D721Med (cell line): ENCODE data around the gene MLST8.

ENCODE experiments used
- DNase-seq: peaks from one replicate; pipeline ENCODE4 v3.0.0; 2011; ENCODE audit warnings: low spot score; ENCODE audit not compliant: insufficient read length
- FAIRE-seq: peaks from 2 replicates; lab custom pipeline; 2011; peaks lifted over from hg19 to GRCh38; lab: Jason Lieb, UNC
- CTCF ChIP-seq: IDR thresholded peaks from 2 replicates; pipeline ENCODE4 v1.5.1; 2012; ENCODE audit warnings: mild to moderate bottlenecking, control low read depth; ENCODE audit not compliant: insufficient read depth; ENCODE audit errors: missing control alignments

The MLST8 gene

GRCh38 chr16:2179107-2179501, 26.1 kb upstream of the MLST8 start:
- TF ChIP-seq CTCF: no peak
- FAIRE-seq (no peak), DNase-seq (no peak)

- no peak for FAIRE-seq
- no peak for TF ChIP-seq CTCF
- no peak for DNase-seq
Observed at GRCh38 chr16:2179576-2179975, 25.7 kb upstream of the MLST8 start.

- no peak for TF ChIP-seq CTCF
- FAIRE-seq (no peak), DNase-seq (no peak)
Observed at GRCh38 chr16:2180461-2180860, 24.8 kb upstream of the MLST8 start.

GRCh38 chr16:2180962-2181923, 24.0 kb upstream of the MLST8 start:
- TF ChIP-seq CTCF: no peak
- FAIRE-seq: no peak

GRCh38 chr16:2181952-2182351, 23.3 kb upstream of the MLST8 start:
- DNase-seq: no peak
- no peak for TF ChIP-seq CTCF
- FAIRE-seq: no peak

More at GRCh38 chr16:2180962-2181923, 24.0 kb upstream of the MLST8 start:
- no peak for DNase-seq

- FAIRE-seq: no peak
Observed at GRCh38 chr16:2183671-2184070, 21.6 kb upstream of the MLST8 start.

More at GRCh38 chr16:2183671-2184070, 21.6 kb upstream of the MLST8 start:
- TF ChIP-seq CTCF: no peak
- DNase-seq: no peak
